GM21423 (cell line): ENCODE data around the gene ZNF23.

Experiments
- ATAC-seq: cut with Tn5 transposase; IDR thresholded peaks from one replicate; pipeline ENCODE4 v1.9.1; 2021; ENCODE audit warnings: mild to moderate bottlenecking, moderate library complexity; ENCODE audit not compliant: unreplicated experiment

Gene ZNF23

DNA sequence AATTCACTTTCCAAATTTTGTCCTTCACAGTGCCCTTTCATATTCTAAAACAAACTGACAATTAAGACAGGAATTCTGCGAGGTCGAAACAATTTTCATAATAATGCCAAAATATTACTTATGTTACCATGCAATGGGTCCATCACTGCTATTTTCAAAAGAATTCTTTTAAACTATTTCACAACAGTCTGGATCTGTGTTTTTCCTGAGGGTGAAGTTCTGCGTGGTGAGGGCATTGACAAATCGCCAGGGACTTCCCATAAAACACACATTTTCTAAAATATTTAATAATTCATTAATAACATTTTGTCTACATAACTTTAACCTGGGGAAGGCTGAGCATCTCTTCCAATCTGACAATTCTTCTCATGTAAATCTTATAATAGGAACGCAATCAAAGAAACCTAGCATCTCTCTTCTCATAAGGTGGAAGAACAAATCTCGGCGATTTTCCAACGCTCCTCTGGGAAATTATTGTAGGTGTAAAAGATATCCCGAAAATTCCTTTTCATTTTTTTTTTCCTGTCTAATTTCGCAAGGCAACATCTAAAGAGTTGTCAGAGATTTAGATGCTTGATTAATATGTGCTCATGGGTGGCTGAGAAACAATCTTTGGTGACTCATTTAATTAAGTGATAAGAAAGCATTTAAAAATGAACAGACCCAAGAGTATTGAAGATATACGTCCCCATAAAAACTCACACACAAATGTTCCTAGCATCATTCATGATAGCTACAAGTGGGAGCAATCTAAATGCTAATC, 62.1 kb downstream of the ZNF23 start:
- no peak for ATAC-seq
